Nephron progenitor cell (in vitro differentiated cells): ENCODE data around the gene C11orf68.
"Not testable (repeated sequence)": the region's sequence is repeated elsewhere in the genome, so short reads cannot be mapped to it uniquely, and the experiment has no call there.

ENCODE experiments used
- DNase-seq: peaks from one replicate; pipeline ENCODE4 v3.0.0; 2021
- H3K27ac Mint-ChIP-seq: 2 replicates; pipeline ENCODE4 v1.8.0; 2021; ENCODE audit warnings: mild to moderate bottlenecking, moderate library complexity, mixed read lengths
- H3K27me3 Mint-ChIP-seq: 2 replicates; pipeline ENCODE4 v1.8.0; 2021; ENCODE audit warnings: mild to moderate bottlenecking, low read depth, mixed read lengths; ENCODE audit not compliant: poor library complexity
- H3K36me3 Mint-ChIP-seq: 2 replicates; pipeline ENCODE4 v1.8.0; 2021; ENCODE audit warnings: low read depth, mixed read lengths
- H3K4me1 Mint-ChIP-seq: 2 replicates; pipeline ENCODE4 v1.8.0; 2021; ENCODE audit warnings: mixed read lengths
- H3K4me3 Mint-ChIP-seq: 2 replicates; pipeline ENCODE4 v1.8.0; 2021; ENCODE audit warnings: mild to moderate bottlenecking, moderate library complexity, mixed read lengths
- H3K9me3 Mint-ChIP-seq: 2 replicates; pipeline ENCODE4 v1.8.0; 2021; ENCODE audit warnings: mild to moderate bottlenecking, moderate library complexity, mixed read lengths
- TF ChIP-seq, protein P1 (sequence below): fragments of 200-600 bp; sonication (generic); IDR thresholded peaks from 2 replicates; pipeline ENCODE4 v1.5.0; 2021; ENCODE audit warnings: antibody characterized with exemption

C11orf68 gene

DNA sequence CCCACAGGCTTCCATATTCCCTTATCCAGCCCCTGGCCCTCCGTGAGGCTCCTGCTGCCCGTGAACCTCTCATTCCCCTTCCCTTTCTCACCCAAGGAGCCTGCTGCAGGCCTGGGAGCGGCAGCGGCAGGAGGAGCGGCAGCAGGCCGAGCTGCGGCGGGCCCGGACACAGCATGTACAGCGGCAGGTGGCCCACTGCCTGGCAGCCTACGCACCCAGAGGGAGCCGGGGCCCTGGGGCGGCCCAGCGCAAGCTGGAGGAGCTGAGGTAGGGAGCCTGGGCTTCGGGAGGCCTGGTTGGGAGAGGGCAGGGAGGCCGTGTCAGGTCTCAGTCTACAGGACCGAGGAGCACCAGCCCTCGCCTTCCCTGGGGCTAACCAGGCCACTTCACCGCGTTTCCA, 34.6 kb upstream of the C11orf68 start:
- Mint-ChIP-seq H3K36me3 (no peaks in the 10 kb centered on the region), H3K27me3 (peaks cover 17% of the 10 kb centered on the region), H3K4me3 (no peak overlapping the region), H3K4me1 (peaks cover 5% of the 10 kb centered on the region), H3K9me3 (no peaks in the 10 kb centered on the region), H3K27ac (no peak overlapping the region)
- no peak for DNase-seq
- TF ChIP-seq, protein P1, sequence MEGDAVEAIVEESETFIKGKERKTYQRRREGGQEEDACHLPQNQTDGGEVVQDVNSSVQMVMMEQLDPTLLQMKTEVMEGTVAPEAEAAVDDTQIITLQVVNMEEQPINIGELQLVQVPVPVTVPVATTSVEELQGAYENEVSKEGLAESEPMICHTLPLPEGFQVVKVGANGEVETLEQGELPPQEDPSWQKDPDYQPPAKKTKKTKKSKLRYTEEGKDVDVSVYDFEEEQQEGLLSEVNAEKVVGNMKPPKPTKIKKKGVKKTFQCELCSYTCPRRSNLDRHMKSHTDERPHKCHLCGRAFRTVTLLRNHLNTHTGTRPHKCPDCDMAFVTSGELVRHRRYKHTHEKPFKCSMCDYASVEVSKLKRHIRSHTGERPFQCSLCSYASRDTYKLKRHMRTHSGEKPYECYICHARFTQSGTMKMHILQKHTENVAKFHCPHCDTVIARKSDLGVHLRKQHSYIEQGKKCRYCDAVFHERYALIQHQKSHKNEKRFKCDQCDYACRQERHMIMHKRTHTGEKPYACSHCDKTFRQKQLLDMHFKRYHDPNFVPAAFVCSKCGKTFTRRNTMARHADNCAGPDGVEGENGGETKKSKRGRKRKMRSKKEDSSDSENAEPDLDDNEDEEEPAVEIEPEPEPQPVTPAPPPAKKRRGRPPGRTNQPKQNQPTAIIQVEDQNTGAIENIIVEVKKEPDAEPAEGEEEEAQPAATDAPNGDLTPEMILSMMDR = no peak

DNA sequence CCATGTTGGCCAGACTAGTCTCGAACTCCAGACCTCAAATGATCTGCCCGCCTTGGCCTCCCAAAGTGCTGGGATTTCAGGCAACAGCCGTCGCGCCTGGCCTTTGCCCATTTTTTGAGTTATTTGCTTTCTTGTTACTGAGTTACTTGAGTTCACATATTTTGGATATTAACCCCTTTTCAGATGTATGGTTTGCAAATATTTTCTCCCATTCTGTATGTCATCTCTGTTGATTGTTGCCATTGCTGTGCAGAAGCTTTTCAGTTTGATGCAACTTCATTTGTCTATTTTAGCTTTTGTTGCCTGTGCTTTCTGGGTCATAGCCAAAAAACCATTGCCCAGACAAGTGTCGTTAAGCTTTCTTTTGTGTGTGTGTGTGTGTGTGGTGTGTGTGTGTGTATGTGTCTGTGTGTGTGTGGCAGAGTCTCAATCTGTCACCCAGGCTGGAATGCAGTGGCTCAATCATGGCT, 33.2 kb upstream of the C11orf68 start:
- Mint-ChIP-seq H3K4me3 (no peak overlapping the region), H3K27me3 (peaks cover 23% of the 10 kb centered on the region), H3K9me3 (no peaks in the 10 kb centered on the region), H3K4me1 (no peaks in the 10 kb centered on the region), H3K36me3 (no peaks in the 10 kb centered on the region), H3K27ac (no peak overlapping the region)
- TF ChIP-seq, protein P1 = no peak
- no peak for DNase-seq

DNA sequence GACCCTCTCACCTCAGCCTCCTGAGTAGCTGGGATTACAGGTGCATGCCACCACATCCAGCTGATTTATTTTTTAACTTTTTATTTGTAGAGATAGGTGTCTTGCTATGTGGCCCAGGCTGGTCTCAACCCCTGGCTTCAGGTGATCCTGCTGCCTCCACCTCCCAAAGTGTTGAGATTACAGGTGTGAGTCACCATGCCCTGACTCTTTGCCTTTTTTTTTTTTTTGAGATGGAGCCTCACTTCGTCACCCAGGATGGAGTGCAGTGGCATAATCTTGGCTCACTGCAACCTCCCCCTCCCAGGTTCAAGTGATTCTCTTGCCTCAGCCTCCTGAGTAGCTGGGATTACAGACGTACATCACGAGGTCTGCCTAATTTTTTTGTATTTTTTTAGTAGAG, 32.8 kb upstream of the C11orf68 start:
- not testable (repeated sequence) for H3K9me3 Mint-ChIP-seq, H3K27ac Mint-ChIP-seq, H3K4me1 Mint-ChIP-seq, DNase-seq, H3K4me3 Mint-ChIP-seq, H3K36me3 Mint-ChIP-seq
- peaks cover 22% of the 10 kb centered on the region for H3K27me3 Mint-ChIP-seq

DNA sequence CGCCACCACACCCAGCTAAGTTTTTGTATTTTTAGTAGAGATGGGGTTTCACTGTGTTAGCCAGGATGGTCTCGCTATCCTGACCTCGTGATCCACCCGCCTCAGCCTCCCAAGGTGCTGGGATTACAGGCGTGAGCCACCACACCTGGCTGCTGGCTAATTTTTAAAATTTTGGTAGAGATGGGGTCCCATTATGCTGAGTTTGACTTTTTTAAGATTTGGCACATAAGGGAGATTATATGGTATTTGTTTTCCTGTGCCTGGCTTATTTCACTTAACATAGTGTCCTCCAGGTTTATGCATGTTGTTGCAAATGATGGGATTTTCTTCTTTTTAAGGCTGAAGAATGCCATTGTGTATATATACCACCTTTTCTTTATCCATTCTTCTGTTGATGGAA, 31.8 kb upstream of the C11orf68 start:
- DNase-seq, H3K4me3 Mint-ChIP-seq, H3K27ac Mint-ChIP-seq, H3K4me1 Mint-ChIP-seq, H3K36me3 Mint-ChIP-seq, H3K9me3 Mint-ChIP-seq: not testable (repeated sequence)
- peaks cover 18% of the 10 kb centered on the region for H3K27me3 Mint-ChIP-seq

DNA sequence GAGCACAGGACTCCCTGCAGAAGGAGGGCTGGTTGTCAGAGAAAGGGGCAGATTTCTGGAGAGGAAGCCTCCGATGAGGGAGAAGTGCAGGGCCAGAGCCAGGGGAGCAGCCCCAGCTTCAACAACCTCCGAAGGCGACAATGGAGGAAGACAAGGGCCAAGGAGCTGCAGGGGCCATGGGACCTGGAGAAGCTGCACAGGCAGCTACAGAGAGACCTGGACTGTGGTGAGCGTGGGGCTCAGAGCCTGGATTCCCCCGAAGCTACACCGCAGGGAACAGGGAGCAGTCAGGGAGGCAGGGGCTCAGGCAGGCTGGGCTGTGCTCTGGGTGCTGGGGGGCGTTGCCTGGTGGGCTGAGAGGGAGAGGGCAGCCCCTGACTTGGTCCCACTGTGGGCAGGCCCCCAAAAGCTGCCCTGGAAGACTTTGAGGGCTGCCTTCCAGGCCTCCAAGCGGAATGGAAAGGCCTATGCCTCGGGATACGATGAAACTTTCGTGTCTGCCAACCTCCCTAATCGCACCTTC, 28.8 kb upstream of the C11orf68 start:
- H3K36me3 Mint-ChIP-seq = no peaks in the 10 kb centered on the region
- H3K9me3 Mint-ChIP-seq = no peaks in the 10 kb centered on the region
- peaks cover 19% of the 10 kb centered on the region for H3K4me1 Mint-ChIP-seq
- TF ChIP-seq, protein P1 = no peak
- no peak overlapping the region for H3K4me3 Mint-ChIP-seq
- H3K27me3 Mint-ChIP-seq = peaks cover 13% of the 10 kb centered on the region
- no peak for DNase-seq
- H3K27ac Mint-ChIP-seq = no peak overlapping the region

DNA sequence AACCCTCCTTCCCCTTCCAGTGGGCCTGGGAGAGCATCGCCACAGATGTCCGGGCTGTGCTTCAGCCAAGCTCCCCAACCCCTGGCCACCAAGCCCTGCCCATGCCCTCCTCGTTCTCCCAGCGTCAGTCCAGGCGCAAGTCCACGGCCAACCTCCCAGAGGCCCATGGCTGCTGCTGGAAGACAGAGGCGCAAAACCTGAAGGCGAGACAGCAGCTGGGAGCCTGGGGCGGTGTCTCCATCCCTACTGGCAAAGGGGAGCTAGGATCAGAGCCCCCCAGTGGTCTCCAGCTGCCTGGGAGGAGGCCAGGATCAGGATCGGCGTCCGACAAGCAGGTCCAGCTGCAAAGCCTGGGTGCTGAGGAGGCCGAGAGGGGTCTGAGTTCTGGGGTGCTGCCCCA, 28.3 kb upstream of the C11orf68 start:
- Mint-ChIP-seq H3K36me3 (no peaks in the 10 kb centered on the region), H3K27ac (no peak overlapping the region), H3K4me1 (peaks cover 19% of the 10 kb centered on the region), H3K4me3 (no peak overlapping the region), H3K27me3 (peaks cover 13% of the 10 kb centered on the region), H3K9me3 (no peaks in the 10 kb centered on the region)
- DNase-seq = no peak
- TF ChIP-seq, protein P1 = no peak

DNA sequence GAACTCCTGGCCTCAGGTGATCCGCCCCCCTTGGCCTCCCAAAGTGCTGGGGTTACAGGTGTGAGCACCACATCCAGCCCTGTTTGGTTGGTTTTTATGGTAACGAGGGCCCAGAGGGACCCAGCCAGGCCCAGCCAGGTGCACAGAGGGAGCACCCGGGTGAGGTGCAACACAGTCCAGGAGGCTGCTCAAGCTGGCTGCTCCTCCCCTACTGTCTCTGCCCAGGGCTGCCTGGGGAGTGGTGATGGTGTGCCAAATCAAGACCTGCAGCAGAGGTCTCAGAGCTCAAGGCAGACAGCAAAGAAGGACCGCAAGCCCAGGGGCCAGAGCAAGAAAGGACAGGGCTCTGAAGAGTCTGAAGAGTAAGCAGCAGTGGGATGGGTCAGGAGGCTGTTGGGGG, 27.8 kb upstream of the C11orf68 start:
- no peak for DNase-seq
- Mint-ChIP-seq H3K4me1 (peaks cover 20% of the 10 kb centered on the region), H3K36me3 (no peaks in the 10 kb centered on the region), H3K27me3 (peaks cover 13% of the 10 kb centered on the region), H3K9me3 (no peaks in the 10 kb centered on the region), H3K27ac (no peak overlapping the region), H3K4me3 (no peak overlapping the region)
- TF ChIP-seq, protein P1 = no peak
